SK-N-SH (cell line): ENCODE data around the gene MROH2A. TPM values are rescaled to one million over a fixed set of nuclear protein-coding genes. Genes with fewer than 3 reads are reported as not detected.

Experiments
- CTCF ChIA-PET: fragments of 300-600, 350-600 bp; formaldehyde crosslinking; extraction: SDS; loops from one replicate; lab custom pipeline; 2021; lab: Yijun Ruan, JAX
- POLR2A ChIA-PET: fragments of 350-600 bp; sonication (Branson Sonifier 250); formaldehyde crosslinking; extraction: SDS; loops from one replicate; lab custom pipeline; 2020; ENCODE audit warnings: antibody characterized with exemption, inconsistent platforms; lab: Yijun Ruan, JAX
- DNase-seq: peaks from one replicate; pipeline ENCODE4 v3.0.0; 2012
- H2AFZ ChIP-seq: fragments of 200-600 bp; sonication (generic); 2 replicates; pipeline ENCODE4 v1.8.1; 2016; ENCODE audit warnings: antibody characterized with exemption, mild to moderate bottlenecking, low read depth
- H3F3A ChIP-seq: fragments of 200-600 bp; sonication (generic); replicated peaks from 2 replicates; pipeline ENCODE3; 2016; ENCODE audit warnings: antibody characterized with exemption, mild to moderate bottlenecking; ENCODE audit not compliant: insufficient read depth
- H3K27ac ChIP-seq, 2 experiments: fragments of 200-500 bp in 1 of 2; fragments of 200-600 bp in 1 of 2; sonication (Bioruptor generic) in 1 of 2; sonication (generic), shearing (Covaris generic) in 1 of 2; 2 replicates each; pipeline versions ENCODE4 v1.5.1 to v1.6.1; 2014 to 2016; ENCODE audit warnings: low read depth in 2 of 2, inconsistent platforms in 1 of 2, low read length in 1 of 2, mild to moderate bottlenecking in 1 of 2, mixed read lengths in 1 of 2
- H3K27me3 ChIP-seq: fragments of 200-600 bp; sonication (generic), shearing (Covaris generic); 2 replicates; pipeline ENCODE4 v1.6.1; 2016; ENCODE audit warnings: mixed run types; ENCODE audit not compliant: insufficient read depth
- H3K36me3 ChIP-seq, 2 experiments: fragments of 200-500 bp in 1 of 2; fragments of 200-600 bp in 1 of 2; sonication (Bioruptor generic) in 1 of 2; sonication (generic) in 1 of 2; replicated peaks in 1 of 2; 2 replicates each; pipeline versions ENCODE3 to v1.5.1; 2014 to 2016; ENCODE audit warnings: low read length in 1 of 2, mild to moderate bottlenecking in 1 of 2; ENCODE audit not compliant: insufficient read depth in 2 of 2, control insufficient read depth in 1 of 2
- H3K4me1 ChIP-seq, 2 experiments: fragments of 200-500 bp in 1 of 2; fragments of 200-600 bp in 1 of 2; sonication (Bioruptor generic) in 1 of 2; sonication (generic), shearing (Covaris generic) in 1 of 2; 2 replicates each; pipeline versions ENCODE4 v1.5.1 to v1.6.1; 2014 to 2016; ENCODE audit warnings: low read depth in 1 of 2, low read length in 1 of 2, mixed run types in 1 of 2; ENCODE audit not compliant: insufficient read depth in 2 of 2, control insufficient read depth in 1 of 2
- H3K4me2 ChIP-seq: fragments of 200-600 bp; sonication (generic), shearing (Covaris generic); 2 replicates; pipeline ENCODE4 v1.6.1; 2017; ENCODE audit warnings: mixed run types
- H3K4me3 ChIP-seq, 2 experiments: fragments of 200-500 bp in 1 of 2; fragments of 200-600 bp in 1 of 2; sonication (Bioruptor generic) in 1 of 2; sonication (generic), shearing (Covaris generic) in 1 of 2; 2 replicates each; pipeline versions ENCODE4 v1.5.1 to v1.8.1; 2014 to 2016; ENCODE audit warnings: low read depth in 2 of 2, inconsistent platforms in 1 of 2, low read length in 1 of 2, mild to moderate bottlenecking in 1 of 2, mixed read lengths in 1 of 2, moderate library complexity in 1 of 2
- H3K79me2 ChIP-seq: fragments of 200-600 bp; sonication (generic); 2 replicates; pipeline ENCODE4 v1.8.1; 2017; ENCODE audit warnings: mild to moderate bottlenecking; ENCODE audit not compliant: insufficient read depth
- H3K9ac ChIP-seq: fragments of 200-600 bp; sonication (generic); 2 replicates; pipeline ENCODE4 v1.6.1; 2017; ENCODE audit warnings: mixed run types
- H3K9me2 ChIP-seq: fragments of 200-600 bp; sonication (generic); 2 replicates; pipeline ENCODE4 v1.6.1; 2017; ENCODE audit warnings: mixed run types
- H3K9me3 ChIP-seq: fragments of 200-600 bp; sonication (generic); 2 replicates; pipeline ENCODE4 v1.6.1; 2017; ENCODE audit warnings: mixed run types, mild to moderate bottlenecking, moderate library complexity
- H4K20me1 ChIP-seq: fragments of 200-600 bp; sonication (generic); 2 replicates; pipeline ENCODE4 v1.6.1; 2017; ENCODE audit warnings: mild to moderate bottlenecking, mixed run types; ENCODE audit not compliant: insufficient read depth
- ELF1 ChIP-seq: IDR thresholded peaks from 2 replicates; pipeline ENCODE4 v1.4.0; 2012
- EP300 ChIP-seq, 2 experiments: IDR thresholded peaks; 2 replicates each; pipeline versions ENCODE4 v1.4.0 to v1.6.1; 2012; ENCODE audit warnings: borderline replicate concordance in 1 of 2, low read depth in 1 of 2, low read length in 1 of 2
- FOXJ3 ChIP-seq: sonication (generic); formaldehyde crosslinking; IDR thresholded peaks from 2 replicates; pipeline ENCODE4 v1.5.1; 2020; ENCODE audit warnings: mild to moderate bottlenecking, missing genetic modification reagents
- FOXM1 ChIP-seq: IDR thresholded peaks from 2 replicates; pipeline ENCODE4 v1.4.0; 2012; ENCODE audit warnings: low read depth, mild to moderate bottlenecking
- GABPA ChIP-seq: IDR thresholded peaks from 2 replicates; pipeline ENCODE4 v1.4.0; 2012; ENCODE audit warnings: low read depth, mild to moderate bottlenecking
- JUND ChIP-seq: IDR thresholded peaks from 2 replicates; pipeline ENCODE4 v1.4.0; 2012
- NRF1 ChIP-seq: IDR thresholded peaks from 2 replicates; pipeline ENCODE4 v1.6.1; 2012; ENCODE audit warnings: low read depth, mild to moderate bottlenecking, low read length
- RAD21 ChIP-seq: IDR thresholded peaks from 2 replicates; pipeline ENCODE4 v1.6.1; 2012; ENCODE audit warnings: mild to moderate bottlenecking, low read length
- RFX5 ChIP-seq: IDR thresholded peaks from 2 replicates; pipeline ENCODE4 v1.6.1; 2012; ENCODE audit warnings: mild to moderate bottlenecking, improper control_type of control experiment, low read length
- RXRA ChIP-seq: IDR thresholded peaks from 2 replicates; pipeline ENCODE4 v1.4.0; 2012; ENCODE audit warnings: low read depth, mild to moderate bottlenecking, borderline replicate concordance
- WGBS: methylation state at CpG from one replicate; pipeline ENCODE4 v1.1.6; 2017; ENCODE audit warnings: low lambda C conversion rate; 5-methylcytosine and 5-hydroxymethylcytosine counted together
- polyA plus RNA-seq, 3 experiments: library from polyadenylated mRNA; depleted of rRNA; stranded (reverse); fragments of >200 nt; gene quantifications; 2 replicates each; pipeline ENCODE4 v1.2.3, GENCODE V29; 2012
- TF ChIP-seq, protein P1 (sequence below): IDR thresholded peaks from 2 replicates; pipeline ENCODE4 v1.6.1; 2012; ENCODE audit warnings: mild to moderate bottlenecking, low read depth, low read length, moderate library complexity
- TF ChIP-seq, protein P2 (sequence below): fragments of 200-600 bp; sonication (generic); IDR thresholded peaks from 2 replicates; pipeline ENCODE4 v1.6.1; 2017; ENCODE audit warnings: antibody characterized with exemption, mild to moderate bottlenecking, moderate library complexity
- TF ChIP-seq, protein P3 (sequence below): fragments of 150-350 bp; IDR thresholded peaks from 2 replicates; pipeline ENCODE4 v1.6.1; 2016; ENCODE audit warnings: mild to moderate bottlenecking, low read depth, low read length
- TF ChIP-seq, protein P4 (sequence below): IDR thresholded peaks from 2 replicates; pipeline ENCODE4; 2012

MROH2A gene
- polyA plus RNA-seq, 1 of the 3 experiments (the other 2 are of a cell fraction) = 0.02 TPM

DNA sequence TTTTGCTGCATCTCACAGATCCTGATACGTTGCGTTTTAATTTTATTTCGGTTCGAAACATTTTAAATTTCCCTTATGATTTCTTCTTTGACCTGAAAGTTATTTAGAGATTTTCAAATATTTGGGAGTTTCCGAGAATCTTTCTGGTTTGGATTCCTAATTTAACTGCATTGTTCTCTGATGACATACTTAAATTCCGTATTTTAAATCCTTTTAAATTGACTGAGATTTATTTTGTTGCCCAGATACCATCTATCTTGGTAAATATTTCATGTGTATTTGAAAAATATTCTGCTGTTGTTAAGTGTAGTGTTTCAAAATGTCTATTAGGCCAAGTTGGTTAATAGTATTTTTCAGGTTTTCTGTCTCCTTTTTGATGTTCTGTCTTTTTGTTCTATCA, 37.7 kb downstream of the MROH2A start:
- Histone ChIP-seq H3K4me1 (peaks cover 0 to 3% of the 10 kb centered on the region in 2 experiments; a peak in 1 of 4 replicates), H3K9ac (no peak overlapping the region), H4K20me1 (no peaks in the 10 kb centered on the region), H3K27ac (no peak overlapping the region; a peak in 1 of 4 replicates), H3K27me3 (no peaks in the 10 kb centered on the region), H2AFZ (no peak overlapping the region), H3K79me2 (no peaks in the 10 kb centered on the region), H3K4me2 (no peak overlapping the region), H3F3A (no peaks in the 10 kb centered on the region), H3K9me3 (no peaks in the 10 kb centered on the region), H3K4me3 (no peak overlapping the region), H3K9me2 (no peaks in the 10 kb centered on the region), H3K36me3 (no peaks in the 10 kb centered on the region)
- WGBS = 70% methylated on average over 6 of the region's 6 CpGs
- DNase-seq = no peak
- POLR2A ChIA-PET = no interaction called here
- CTCF ChIA-PET = no interaction called here
- TF ChIP-seq, protein P1, sequence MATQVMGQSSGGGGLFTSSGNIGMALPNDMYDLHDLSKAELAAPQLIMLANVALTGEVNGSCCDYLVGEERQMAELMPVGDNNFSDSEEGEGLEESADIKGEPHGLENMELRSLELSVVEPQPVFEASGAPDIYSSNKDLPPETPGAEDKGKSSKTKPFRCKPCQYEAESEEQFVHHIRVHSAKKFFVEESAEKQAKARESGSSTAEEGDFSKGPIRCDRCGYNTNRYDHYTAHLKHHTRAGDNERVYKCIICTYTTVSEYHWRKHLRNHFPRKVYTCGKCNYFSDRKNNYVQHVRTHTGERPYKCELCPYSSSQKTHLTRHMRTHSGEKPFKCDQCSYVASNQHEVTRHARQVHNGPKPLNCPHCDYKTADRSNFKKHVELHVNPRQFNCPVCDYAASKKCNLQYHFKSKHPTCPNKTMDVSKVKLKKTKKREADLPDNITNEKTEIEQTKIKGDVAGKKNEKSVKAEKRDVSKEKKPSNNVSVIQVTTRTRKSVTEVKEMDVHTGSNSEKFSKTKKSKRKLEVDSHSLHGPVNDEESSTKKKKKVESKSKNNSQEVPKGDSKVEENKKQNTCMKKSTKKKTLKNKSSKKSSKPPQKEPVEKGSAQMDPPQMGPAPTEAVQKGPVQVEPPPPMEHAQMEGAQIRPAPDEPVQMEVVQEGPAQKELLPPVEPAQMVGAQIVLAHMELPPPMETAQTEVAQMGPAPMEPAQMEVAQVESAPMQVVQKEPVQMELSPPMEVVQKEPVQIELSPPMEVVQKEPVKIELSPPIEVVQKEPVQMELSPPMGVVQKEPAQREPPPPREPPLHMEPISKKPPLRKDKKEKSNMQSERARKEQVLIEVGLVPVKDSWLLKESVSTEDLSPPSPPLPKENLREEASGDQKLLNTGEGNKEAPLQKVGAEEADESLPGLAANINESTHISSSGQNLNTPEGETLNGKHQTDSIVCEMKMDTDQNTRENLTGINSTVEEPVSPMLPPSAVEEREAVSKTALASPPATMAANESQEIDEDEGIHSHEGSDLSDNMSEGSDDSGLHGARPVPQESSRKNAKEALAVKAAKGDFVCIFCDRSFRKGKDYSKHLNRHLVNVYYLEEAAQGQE = no peak
- TF ChIP-seq, protein P2, sequence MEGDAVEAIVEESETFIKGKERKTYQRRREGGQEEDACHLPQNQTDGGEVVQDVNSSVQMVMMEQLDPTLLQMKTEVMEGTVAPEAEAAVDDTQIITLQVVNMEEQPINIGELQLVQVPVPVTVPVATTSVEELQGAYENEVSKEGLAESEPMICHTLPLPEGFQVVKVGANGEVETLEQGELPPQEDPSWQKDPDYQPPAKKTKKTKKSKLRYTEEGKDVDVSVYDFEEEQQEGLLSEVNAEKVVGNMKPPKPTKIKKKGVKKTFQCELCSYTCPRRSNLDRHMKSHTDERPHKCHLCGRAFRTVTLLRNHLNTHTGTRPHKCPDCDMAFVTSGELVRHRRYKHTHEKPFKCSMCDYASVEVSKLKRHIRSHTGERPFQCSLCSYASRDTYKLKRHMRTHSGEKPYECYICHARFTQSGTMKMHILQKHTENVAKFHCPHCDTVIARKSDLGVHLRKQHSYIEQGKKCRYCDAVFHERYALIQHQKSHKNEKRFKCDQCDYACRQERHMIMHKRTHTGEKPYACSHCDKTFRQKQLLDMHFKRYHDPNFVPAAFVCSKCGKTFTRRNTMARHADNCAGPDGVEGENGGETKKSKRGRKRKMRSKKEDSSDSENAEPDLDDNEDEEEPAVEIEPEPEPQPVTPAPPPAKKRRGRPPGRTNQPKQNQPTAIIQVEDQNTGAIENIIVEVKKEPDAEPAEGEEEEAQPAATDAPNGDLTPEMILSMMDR = no peak
- no peak for TF ChIP-seq NRF1
- TF ChIP-seq EP300 (IDR thresholded peaks at IDR 0.05; ENCODE audit: borderline replicate concordance in 1 of 2, low read depth in 1 of 2, low read length in 1 of 2) = no peak
- TF ChIP-seq ELF1 = no peak
- TF ChIP-seq, protein P3, sequence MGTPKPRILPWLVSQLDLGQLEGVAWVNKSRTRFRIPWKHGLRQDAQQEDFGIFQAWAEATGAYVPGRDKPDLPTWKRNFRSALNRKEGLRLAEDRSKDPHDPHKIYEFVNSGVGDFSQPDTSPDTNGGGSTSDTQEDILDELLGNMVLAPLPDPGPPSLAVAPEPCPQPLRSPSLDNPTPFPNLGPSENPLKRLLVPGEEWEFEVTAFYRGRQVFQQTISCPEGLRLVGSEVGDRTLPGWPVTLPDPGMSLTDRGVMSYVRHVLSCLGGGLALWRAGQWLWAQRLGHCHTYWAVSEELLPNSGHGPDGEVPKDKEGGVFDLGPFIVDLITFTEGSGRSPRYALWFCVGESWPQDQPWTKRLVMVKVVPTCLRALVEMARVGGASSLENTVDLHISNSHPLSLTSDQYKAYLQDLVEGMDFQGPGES = no peak
- TF ChIP-seq FOXJ3 (CRISPR knock-in tag) = no peak
- TF ChIP-seq JUND = no peak
- no peak for TF ChIP-seq RAD21
- TF ChIP-seq GABPA = no peak
- no peak for TF ChIP-seq RFX5
- TF ChIP-seq RXRA = no peak
- no peak for TF ChIP-seq FOXM1
- TF ChIP-seq, protein P4, sequence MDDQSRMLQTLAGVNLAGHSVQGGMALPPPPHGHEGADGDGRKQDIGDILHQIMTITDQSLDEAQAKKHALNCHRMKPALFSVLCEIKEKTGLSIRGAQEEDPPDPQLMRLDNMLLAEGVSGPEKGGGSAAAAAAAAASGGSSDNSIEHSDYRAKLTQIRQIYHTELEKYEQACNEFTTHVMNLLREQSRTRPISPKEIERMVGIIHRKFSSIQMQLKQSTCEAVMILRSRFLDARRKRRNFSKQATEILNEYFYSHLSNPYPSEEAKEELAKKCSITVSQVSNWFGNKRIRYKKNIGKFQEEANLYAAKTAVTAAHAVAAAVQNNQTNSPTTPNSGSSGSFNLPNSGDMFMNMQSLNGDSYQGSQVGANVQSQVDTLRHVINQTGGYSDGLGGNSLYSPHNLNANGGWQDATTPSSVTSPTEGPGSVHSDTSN = no peak
